HUES64 (cell line): ENCODE results near the gene PCYT1A.
"Not testable (repeated sequence)": the region's sequence is repeated elsewhere in the genome, so short reads cannot be mapped to it uniquely, and the experiment has no call there.

ENCODE experiments used
- H3K27ac ChIP-seq: 2 replicates; pipeline ENCODE4 v1.7.0; 2013; ENCODE audit warnings: low read depth, low read length, inconsistent platforms
- H3K27me3 ChIP-seq: 2 replicates; pipeline ENCODE4 v1.6.1; 2013; ENCODE audit warnings: mild to moderate bottlenecking, low read length; ENCODE audit not compliant: insufficient read depth
- H3K36me3 ChIP-seq: 2 replicates; pipeline ENCODE4 v1.6.1; 2013; ENCODE audit warnings: mild to moderate bottlenecking, low read length; ENCODE audit not compliant: insufficient read depth
- H3K4me1 ChIP-seq: 2 replicates; pipeline ENCODE4 v1.6.1; 2013; ENCODE audit warnings: mild to moderate bottlenecking, low read length, moderate library complexity; ENCODE audit not compliant: insufficient read depth
- H3K4me3 ChIP-seq: 2 replicates; pipeline ENCODE4 v1.5.1; 2013; ENCODE audit warnings: mild to moderate bottlenecking, low read length, moderate library complexity
- H3K9ac ChIP-seq: 2 replicates; pipeline ENCODE4 v1.6.1; 2013; ENCODE audit warnings: mild to moderate bottlenecking, low read depth, low read length
- H3K9me3 ChIP-seq: 2 replicates; pipeline ENCODE4 v1.6.1; 2013; ENCODE audit warnings: low read depth, low read length; ENCODE audit not compliant: insufficient read depth
- WGBS: fragments of 150-250, 120-280 bp; methylation state at CpG from one replicate; pipeline ENCODE4 v1.1.7; 2013; ENCODE audit warnings: missing lambda C conversion rate; 5-methylcytosine and 5-hydroxymethylcytosine counted together

PCYT1A gene

DNA sequence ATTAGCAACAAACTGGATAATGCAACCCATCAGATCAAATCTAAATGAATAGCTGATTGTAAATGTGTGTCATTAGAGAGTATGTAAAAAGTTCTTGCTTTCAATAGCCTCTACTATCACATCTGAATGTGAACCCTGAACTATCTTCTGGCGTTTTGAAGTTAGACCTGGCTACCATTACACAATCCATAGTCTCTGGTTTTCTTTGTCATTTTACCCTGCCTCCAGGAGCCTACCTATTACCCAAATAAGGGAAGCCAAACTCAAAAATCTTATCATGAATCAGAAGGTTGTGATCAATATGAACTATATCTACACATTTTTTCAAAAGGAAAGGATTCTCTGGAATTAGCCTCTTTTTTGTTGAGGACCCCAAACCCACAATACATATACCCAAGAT, 31.8 kb downstream of the PCYT1A start:
- H3K27ac ChIP-seq = no peak overlapping the region
- H3K27me3 ChIP-seq = no peaks in the 10 kb centered on the region
- H3K9me3 ChIP-seq = peaks cover 1% of the 10 kb centered on the region; the same call in 1 of the 2 replicates
- 89% methylated on average over 1 of the region's 1 CpG for WGBS
- no peak overlapping the region for H3K9ac ChIP-seq
- no peak overlapping the region for H3K4me3 ChIP-seq
- H3K4me1 ChIP-seq = no peaks in the 10 kb centered on the region
- peaks cover 21% of the 10 kb centered on the region for H3K36me3 ChIP-seq

DNA sequence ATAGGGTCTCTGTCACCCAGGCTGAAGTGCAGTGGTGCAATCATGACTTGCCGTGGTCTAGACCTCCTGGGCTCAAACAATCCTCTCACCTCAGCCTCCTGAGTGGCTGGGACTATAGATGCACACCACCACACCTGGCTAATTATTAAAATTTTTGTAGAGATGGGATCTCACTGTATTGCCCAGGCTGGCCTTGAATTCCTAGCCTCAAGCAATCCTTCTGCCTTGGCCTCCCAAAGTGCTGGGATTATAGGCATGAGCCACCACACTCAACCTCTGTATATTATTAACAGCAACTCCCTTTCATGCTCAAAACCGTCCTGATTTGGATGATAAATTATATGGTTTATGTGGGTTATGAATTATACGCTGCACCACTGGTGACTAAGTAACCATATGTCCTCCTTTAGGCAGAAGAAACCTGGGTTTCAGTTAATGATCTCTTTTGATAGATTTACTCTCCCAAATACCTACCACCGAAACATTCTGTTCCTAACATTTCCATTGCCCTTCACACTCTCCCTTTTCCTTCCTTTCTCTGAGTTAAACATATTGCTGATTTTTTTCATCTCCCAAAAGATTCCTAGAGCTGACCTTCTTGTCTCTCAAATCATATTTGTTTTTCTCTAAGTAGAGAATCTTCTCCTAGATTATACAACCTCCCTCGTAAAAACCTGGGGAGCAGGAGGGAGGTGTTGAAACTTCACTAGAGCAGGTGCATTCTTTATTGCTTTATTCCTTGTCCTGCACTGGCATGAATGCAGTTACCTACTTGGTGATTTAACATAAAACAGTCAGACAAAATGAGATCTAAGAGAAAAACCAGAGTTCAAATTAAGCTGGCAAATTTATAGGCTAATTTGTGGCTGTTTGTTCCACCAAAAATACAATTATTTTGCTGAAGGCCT, 32.9 kb downstream of the PCYT1A start:
- Histone ChIP-seq H3K27ac (no peak overlapping the region), H3K9ac (no peak overlapping the region), H3K27me3 (no peaks in the 10 kb centered on the region), H3K36me3 (peaks cover 19% of the 10 kb centered on the region), H3K9me3 (no peaks in the 10 kb centered on the region), H3K4me1 (no peaks in the 10 kb centered on the region), H3K4me3 (no peak overlapping the region)
- 84% methylated on average over 3 of the region's 5 CpGs for WGBS

- WGBS = 95% methylated on average over 16 of the region's 16 CpGs
- no peaks in the 10 kb centered on the region for H3K27me3 ChIP-seq
- H3K36me3 ChIP-seq = peaks cover 25% of the 10 kb centered on the region
- H3K9me3 ChIP-seq = no peaks in the 10 kb centered on the region
- H3K27ac ChIP-seq = no peak overlapping the region
- no peak overlapping the region for H3K9ac ChIP-seq
- H3K4me3 ChIP-seq = no peak overlapping the region
- H3K4me1 ChIP-seq = no peaks in the 10 kb centered on the region
Observed at GRCh38 chr3:196251918-196252317, 35.6 kb downstream of the PCYT1A start.

GRCh38 chr3:196246612-196247308, 40.8 kb downstream of the PCYT1A start:
- Histone ChIP-seq H3K4me1 (no peaks in the 10 kb centered on the region), H3K36me3 (peaks cover 37% of the 10 kb centered on the region), H3K27ac (no peak overlapping the region), H3K27me3 (no peaks in the 10 kb centered on the region), H3K9me3 (no peaks in the 10 kb centered on the region), H3K9ac (no peak overlapping the region), H3K4me3 (no peak overlapping the region)
- 97% methylated on average over 11 of the region's 13 CpGs for WGBS

- not testable (repeated sequence) for H3K27me3 ChIP-seq, H3K4me1 ChIP-seq, H3K9ac ChIP-seq, H3K9me3 ChIP-seq, H3K27ac ChIP-seq, H3K4me3 ChIP-seq
- WGBS = 96% methylated on average over 34 of the region's 34 CpGs
- peaks cover 55% of the 10 kb centered on the region for H3K36me3 ChIP-seq
Observed at GRCh38 chr3:196244166-196244565, 43.4 kb downstream of the PCYT1A start.

GRCh38 chr3:196241704-196242103, 45.8 kb downstream of the PCYT1A start:
- H3K27ac ChIP-seq = no peak overlapping the region
- no peak overlapping the region for H3K9ac ChIP-seq
- WGBS = 89% methylated on average over 8 of the region's 8 CpGs
- no peaks in the 10 kb centered on the region for H3K4me1 ChIP-seq
- no peaks in the 10 kb centered on the region for H3K9me3 ChIP-seq
- no peaks in the 10 kb centered on the region for H3K27me3 ChIP-seq
- peaks cover 63% of the 10 kb centered on the region for H3K36me3 ChIP-seq
- H3K4me3 ChIP-seq = no peak overlapping the region

GRCh38 chr3:196240424-196240823, 47.1 kb downstream of the PCYT1A start:
- Histone ChIP-seq H3K4me1 (no peaks in the 10 kb centered on the region), H3K27me3 (no peaks in the 10 kb centered on the region), H3K36me3 (peaks cover 54% of the 10 kb centered on the region), H3K27ac (no peak overlapping the region), H3K9me3 (no peaks in the 10 kb centered on the region), H3K9ac (no peak overlapping the region), H3K4me3 (no peak overlapping the region)
- WGBS = 95% methylated on average over 3 of the region's 4 CpGs

DNA sequence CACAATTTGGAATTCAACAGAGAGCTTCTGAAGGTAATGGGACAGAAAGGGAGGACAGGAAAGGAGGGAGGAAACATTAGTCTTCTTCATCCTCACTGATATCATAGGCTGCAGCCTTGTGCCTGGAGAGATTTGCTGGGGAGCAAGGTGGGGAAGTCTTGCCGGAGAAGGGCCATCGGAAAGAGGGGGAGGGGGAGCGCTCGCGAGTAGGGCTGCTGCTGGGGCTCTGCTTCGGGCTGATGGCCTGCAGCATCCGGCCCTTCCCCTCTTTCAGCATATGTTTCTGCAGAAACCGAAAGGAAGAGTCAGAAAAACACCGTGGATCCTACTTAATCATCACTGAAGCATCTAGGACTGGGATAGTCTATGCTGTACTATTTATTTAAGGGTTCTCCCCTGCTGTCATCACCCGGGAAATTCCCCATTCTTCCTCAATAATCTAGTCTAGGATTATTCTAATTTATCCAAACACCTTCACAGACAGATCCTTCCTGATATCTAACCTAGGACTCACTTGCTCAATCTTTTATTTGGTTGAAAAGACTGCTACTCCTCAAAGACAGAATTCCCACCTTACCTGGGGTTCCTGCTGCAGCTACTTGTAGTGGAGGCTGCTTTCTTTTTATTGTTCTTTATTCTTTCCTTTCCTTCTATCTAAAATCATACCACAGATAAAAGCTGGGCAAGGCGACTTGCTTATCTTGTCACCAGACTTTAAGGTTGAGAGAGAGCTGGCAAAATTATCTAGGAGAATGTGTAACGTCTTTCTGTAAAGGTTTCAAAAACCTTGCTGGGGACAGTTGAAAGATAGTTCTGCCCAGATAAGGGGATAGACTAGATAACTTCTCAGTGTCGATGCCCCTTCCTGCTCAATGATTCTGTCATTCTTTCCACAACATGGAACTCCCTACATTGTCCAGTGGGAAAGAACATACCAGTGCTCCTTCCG, 48.6 kb downstream of the PCYT1A start:
- H3K27ac ChIP-seq = no peak overlapping the region
- WGBS = 87% methylated on average over 14 of the region's 14 CpGs
- no peaks in the 10 kb centered on the region for H3K4me1 ChIP-seq
- no peaks in the 10 kb centered on the region for H3K9me3 ChIP-seq
- no peaks in the 10 kb centered on the region for H3K27me3 ChIP-seq
- peaks cover 51% of the 10 kb centered on the region for H3K36me3 ChIP-seq
- H3K9ac ChIP-seq = no peak overlapping the region
- no peak overlapping the region for H3K4me3 ChIP-seq

DNA sequence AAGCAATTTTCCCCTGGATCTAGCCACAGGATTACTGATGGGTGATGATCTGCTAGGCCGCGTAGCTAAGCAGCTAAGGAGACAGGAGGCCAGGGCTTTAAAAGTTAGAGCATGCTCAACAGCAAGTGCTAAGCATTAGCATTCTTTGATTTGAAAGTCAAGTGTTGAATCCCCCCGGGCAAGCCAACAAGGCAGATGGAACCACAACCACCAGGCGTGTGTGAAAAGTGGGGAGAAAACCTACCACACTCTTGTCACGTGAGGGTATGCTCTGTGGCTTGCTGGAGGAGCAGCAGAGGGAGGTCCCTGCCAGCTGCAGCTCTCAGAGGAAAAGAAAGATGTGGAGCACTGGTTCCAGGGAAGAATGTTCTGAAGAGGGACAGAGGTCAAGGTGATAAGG, 50.3 kb downstream of the PCYT1A start:
- whole genome bisulfite sequencing = 94% methylated on average over 5 of the region's 5 CpGs
- no peak overlapping the region for H3K9ac ChIP-seq
- H3K36me3 ChIP-seq = peaks cover 45% of the 10 kb centered on the region
- H3K27me3 ChIP-seq = no peaks in the 10 kb centered on the region
- H3K4me3 ChIP-seq = no peak overlapping the region
- no peak overlapping the region for H3K27ac ChIP-seq
- H3K4me1 ChIP-seq = no peaks in the 10 kb centered on the region
- no peaks in the 10 kb centered on the region for H3K9me3 ChIP-seq

- Histone ChIP-seq H3K27ac (no peak overlapping the region), H3K36me3 (peaks cover 35% of the 10 kb centered on the region), H3K4me3 (no peak overlapping the region), H3K27me3 (no peaks in the 10 kb centered on the region), H3K9me3 (no peaks in the 10 kb centered on the region), H3K4me1 (no peaks in the 10 kb centered on the region), H3K9ac (no peak overlapping the region)
- 98% methylated on average over 8 of the region's 8 CpGs for WGBS
Observed at GRCh38 chr3:196236223-196236622, 51.3 kb downstream of the PCYT1A start.
